ENCODE data around the gene RFESD. TPM values are rescaled to one million over a fixed set of nuclear protein-coding genes. Genes with fewer than 3 reads are reported as not detected.
"Not testable (repeated sequence)": the region's sequence is repeated elsewhere in the genome, so short reads cannot be mapped to it uniquely, and the experiment has no call there.

RFESD gene
- total RNA-seq, 2 donors from 2014 or later: 7.8 to 8.9 TPM

DNA sequence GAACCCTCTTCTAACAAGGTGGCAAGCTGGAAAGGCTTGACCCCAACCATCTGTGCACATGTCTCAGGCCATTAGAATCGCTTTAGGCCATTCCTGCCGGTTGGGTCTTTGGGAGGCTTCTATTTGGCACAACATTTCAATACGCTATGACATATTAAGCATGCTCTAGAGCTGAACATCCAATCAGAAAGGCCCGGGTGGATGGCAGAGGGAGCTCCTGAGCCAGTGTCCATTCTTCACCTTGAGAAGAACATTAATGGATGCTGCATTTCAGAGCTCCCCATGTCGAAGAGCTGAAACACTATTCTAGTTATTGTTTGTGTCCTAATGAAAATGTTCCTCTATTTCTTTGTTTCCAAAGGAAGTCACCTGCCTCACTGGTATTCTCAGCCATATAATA lies 23.4 kb downstream of the RFESD start:
- Mint-ChIP-seq H3K27ac (no peak overlapping the region), H3K9me3 (no peaks in the 10 kb centered on the region)
- no peak for ATAC-seq

DNA sequence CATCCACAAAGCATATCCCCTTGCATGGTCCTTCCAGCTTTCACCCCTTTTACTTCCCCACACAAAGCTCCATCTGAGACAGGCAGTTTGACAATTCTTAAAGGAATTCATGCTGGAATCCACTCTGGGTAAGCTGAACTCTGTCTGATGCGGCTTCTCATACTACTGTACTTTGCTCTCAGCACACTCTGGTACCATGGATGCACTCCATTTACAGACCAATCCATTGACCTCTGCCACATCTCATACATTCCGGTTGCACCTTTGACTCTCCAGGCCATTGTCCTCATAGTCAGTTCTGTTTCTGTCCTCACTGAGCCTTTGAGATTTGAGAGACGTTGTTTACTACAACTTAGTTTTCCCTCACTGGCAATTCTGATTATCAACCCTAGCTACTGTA lies 24.0 kb downstream of the RFESD start:
- Mint-ChIP-seq H3K27ac (no peak overlapping the region), H3K9me3 (no peaks in the 10 kb centered on the region), H3K36me3 (no peaks in the 10 kb centered on the region)
- DNase-seq (ENCODE audit: low spot score in 2 of 2) (no peak), ATAC-seq (no peak)

More for the DNA sequence above, 23.4 kb downstream of the RFESD start:
- no peak for DNase-seq (ENCODE audit: low spot score in 2 of 2)
- H3K36me3 Mint-ChIP-seq: no peaks in the 10 kb centered on the region

DNA sequence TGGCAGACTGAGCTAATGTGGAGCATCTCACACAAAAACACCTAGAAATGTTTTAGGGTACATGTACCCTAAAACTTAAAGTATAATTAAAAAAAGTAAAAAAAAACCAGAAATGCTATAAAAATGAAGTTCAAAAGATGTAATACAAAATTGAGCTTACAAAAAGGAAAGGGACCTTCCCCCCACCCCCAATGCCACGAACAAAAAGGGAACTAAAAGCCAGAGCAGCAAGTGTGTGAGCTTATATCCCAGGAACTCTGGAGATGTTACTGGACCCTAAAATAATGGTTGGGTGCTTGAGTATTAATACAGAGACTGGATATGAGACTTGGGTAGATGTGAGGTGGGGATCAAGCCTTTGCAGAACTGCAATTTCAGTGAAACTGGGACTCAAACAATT lies 25.2 kb downstream of the RFESD start:
- DNase-seq (ENCODE audit: low spot score in 2 of 2): no peak
- Mint-ChIP-seq H3K27ac (no peak overlapping the region), H3K36me3 (no peaks in the 10 kb centered on the region), H3K9me3 (no peaks in the 10 kb centered on the region)
- ATAC-seq: no peak

DNA sequence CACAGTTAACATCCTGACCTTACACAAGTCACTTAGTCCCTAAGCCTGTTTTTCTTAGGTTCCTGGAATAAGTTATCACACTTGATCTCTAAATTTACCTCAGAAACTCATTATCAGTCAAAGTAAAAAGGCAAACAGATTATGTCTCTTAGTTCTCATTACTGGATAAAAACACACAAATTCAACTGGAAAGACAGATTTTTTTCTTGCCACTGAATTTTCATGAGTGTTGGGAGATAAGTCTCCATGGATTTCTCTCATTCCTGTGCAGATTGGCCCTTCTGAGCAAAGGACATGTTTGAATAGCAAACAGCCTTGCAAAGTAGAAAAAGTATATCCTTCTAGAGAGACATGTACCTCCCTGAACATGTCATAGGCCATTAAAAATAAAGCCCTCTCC lies 26.1 kb downstream of the RFESD start:
- ATAC-seq (no peak), DNase-seq (ENCODE audit: low spot score in 2 of 2) (no peak)
- H3K9me3 Mint-ChIP-seq: no peaks in the 10 kb centered on the region
- no peaks in the 10 kb centered on the region for H3K36me3 Mint-ChIP-seq
- no peak overlapping the region for H3K27ac Mint-ChIP-seq

- ATAC-seq (no peak), DNase-seq (ENCODE audit: low spot score in 2 of 2) (no peak)
- Mint-ChIP-seq H3K9me3 (no peaks in the 10 kb centered on the region), H3K27ac (no peak overlapping the region), H3K36me3 (no peaks in the 10 kb centered on the region)
Observed at GRCh38 chr5:95673081-95673480, 26.5 kb downstream of the RFESD start.

- no peak for ATAC-seq
Observed at GRCh38 chr5:95682891-95683290, 36.3 kb downstream of the RFESD start, which contains the start of gene SPATA9. SPATA9 (minus strand) TSS chr5:95682991; CDS start chr5:95682854, 137 bp downstream.

GRCh38 chr5:95684361-95684760 lies 37.8 kb downstream of the RFESD start:
- Mint-ChIP-seq H3K9me3 (no peaks in the 10 kb centered on the region), H3K36me3 (no peaks in the 10 kb centered on the region), H3K27ac (no peak overlapping the region)
- no peak for DNase-seq (ENCODE audit: low spot score in 2 of 2)
- ATAC-seq: no peak

More at GRCh38 chr5:95682891-95683290, 36.3 kb downstream of the RFESD start, which contains the start of gene SPATA9:
- Mint-ChIP-seq H3K9me3 (no peaks in the 10 kb centered on the region), H3K27ac (no peak within 1 kb of the TSS), H3K36me3 (no peaks in the 10 kb centered on the region)
- no peak for DNase-seq (ENCODE audit: low spot score in 2 of 2)

GRCh38 chr5:95686651-95687050 lies 40.1 kb downstream of the RFESD start:
- DNase-seq (ENCODE audit: low spot score in 2 of 2): no peak
- H3K36me3 Mint-ChIP-seq: no peaks in the 10 kb centered on the region
- ATAC-seq: no peak
- no peak overlapping the region for H3K27ac Mint-ChIP-seq
- no peaks in the 10 kb centered on the region for H3K9me3 Mint-ChIP-seq

GRCh38 chr5:95689680-95690079 lies 43.1 kb downstream of the RFESD start:
- Mint-ChIP-seq H3K9me3 (no peaks in the 10 kb centered on the region), H3K27ac (no peak overlapping the region), H3K36me3 (no peaks in the 10 kb centered on the region)
- ATAC-seq (no peak), DNase-seq (ENCODE audit: low spot score in 2 of 2) (no peak)

GRCh38 chr5:95690333-95690732 lies 43.8 kb downstream of the RFESD start:
- H3K36me3 Mint-ChIP-seq: no peaks in the 10 kb centered on the region
- H3K27ac Mint-ChIP-seq: no peak overlapping the region
- ATAC-seq: no peak
- H3K9me3 Mint-ChIP-seq: no peaks in the 10 kb centered on the region
- DNase-seq (ENCODE audit: low spot score in 2 of 2): no peak

GRCh38 chr5:95697781-95698681 lies 51.5 kb downstream of the RFESD start:
- H3K36me3 Mint-ChIP-seq: no peaks in the 10 kb centered on the region
- H3K9me3 Mint-ChIP-seq: no peaks in the 10 kb centered on the region
- ATAC-seq (no peak), DNase-seq (ENCODE audit: low spot score in 2 of 2) (no peak)
- no peak overlapping the region for H3K27ac Mint-ChIP-seq

- DNase-seq (ENCODE audit: low spot score in 2 of 2): no peak
- ATAC-seq: no peak
- Mint-ChIP-seq H3K9me3 (no peaks in the 10 kb centered on the region), H3K36me3 (no peaks in the 10 kb centered on the region), H3K27ac (no peak overlapping the region)
Observed at GRCh38 chr5:95699337-95699736, 52.8 kb downstream of the RFESD start.

GRCh38 chr5:95701074-95701473 lies 54.5 kb downstream of the RFESD start:
- no peaks in the 10 kb centered on the region for H3K36me3 Mint-ChIP-seq
- ATAC-seq (no peak), DNase-seq (ENCODE audit: low spot score in 2 of 2) (no peak)
- H3K9me3 Mint-ChIP-seq: no peaks in the 10 kb centered on the region
- no peak overlapping the region for H3K27ac Mint-ChIP-seq

DNA sequence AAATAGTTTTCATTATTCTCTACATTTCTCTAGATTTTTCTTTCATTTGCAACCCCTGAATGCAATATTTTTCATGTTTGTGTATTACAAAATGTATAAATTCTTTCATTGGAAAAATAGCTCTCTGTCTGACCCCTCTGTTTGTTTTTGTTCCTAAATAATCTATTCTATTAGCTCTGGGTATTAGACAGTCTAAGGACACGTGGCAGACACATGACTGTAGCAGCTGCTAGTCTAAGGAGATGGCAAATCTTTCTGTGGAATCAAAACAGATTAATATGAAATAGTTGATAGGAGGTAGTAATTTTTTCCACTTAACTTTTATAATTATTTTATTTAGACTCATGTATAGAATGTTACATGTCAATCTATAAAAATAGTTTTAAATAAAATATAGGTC lies 57.6 kb downstream of the RFESD start:
- ATAC-seq: no peak
- H3K36me3 Mint-ChIP-seq: no peaks in the 10 kb centered on the region

GRCh38 chr5:95706196-95706595 lies 59.6 kb downstream of the RFESD start:
- H3K9me3 Mint-ChIP-seq; H3K36me3 Mint-ChIP-seq; ATAC-seq; DNase-seq (ENCODE audit: low spot score in 2 of 2); H3K27ac Mint-ChIP-seq: not testable (repeated sequence)

More for the DNA sequence above, 57.6 kb downstream of the RFESD start:
- no peak for DNase-seq (ENCODE audit: low spot score in 2 of 2)
- Mint-ChIP-seq H3K27ac (no peak overlapping the region), H3K9me3 (no peaks in the 10 kb centered on the region)

GRCh38 chr5:95707055-95707454 lies 60.5 kb downstream of the RFESD start:
- H3K36me3 Mint-ChIP-seq: no peaks in the 10 kb centered on the region
- DNase-seq (ENCODE audit: low spot score in 2 of 2) (no peak), ATAC-seq (no peak)
- H3K27ac Mint-ChIP-seq: no peak overlapping the region
- no peaks in the 10 kb centered on the region for H3K9me3 Mint-ChIP-seq
